ENCODE data around the gene KRT7.
"Not testable (repeated sequence)": the region's sequence is repeated elsewhere in the genome, so short reads cannot be mapped to it uniquely, and the experiment has no call there.

KRT7 gene

GRCh38 chr12:52229836-52230343 lies 3.2 kb upstream of the KRT7 start:
- no peak for DNase-seq (ENCODE audit: low read depth, low spot score)

DNA sequence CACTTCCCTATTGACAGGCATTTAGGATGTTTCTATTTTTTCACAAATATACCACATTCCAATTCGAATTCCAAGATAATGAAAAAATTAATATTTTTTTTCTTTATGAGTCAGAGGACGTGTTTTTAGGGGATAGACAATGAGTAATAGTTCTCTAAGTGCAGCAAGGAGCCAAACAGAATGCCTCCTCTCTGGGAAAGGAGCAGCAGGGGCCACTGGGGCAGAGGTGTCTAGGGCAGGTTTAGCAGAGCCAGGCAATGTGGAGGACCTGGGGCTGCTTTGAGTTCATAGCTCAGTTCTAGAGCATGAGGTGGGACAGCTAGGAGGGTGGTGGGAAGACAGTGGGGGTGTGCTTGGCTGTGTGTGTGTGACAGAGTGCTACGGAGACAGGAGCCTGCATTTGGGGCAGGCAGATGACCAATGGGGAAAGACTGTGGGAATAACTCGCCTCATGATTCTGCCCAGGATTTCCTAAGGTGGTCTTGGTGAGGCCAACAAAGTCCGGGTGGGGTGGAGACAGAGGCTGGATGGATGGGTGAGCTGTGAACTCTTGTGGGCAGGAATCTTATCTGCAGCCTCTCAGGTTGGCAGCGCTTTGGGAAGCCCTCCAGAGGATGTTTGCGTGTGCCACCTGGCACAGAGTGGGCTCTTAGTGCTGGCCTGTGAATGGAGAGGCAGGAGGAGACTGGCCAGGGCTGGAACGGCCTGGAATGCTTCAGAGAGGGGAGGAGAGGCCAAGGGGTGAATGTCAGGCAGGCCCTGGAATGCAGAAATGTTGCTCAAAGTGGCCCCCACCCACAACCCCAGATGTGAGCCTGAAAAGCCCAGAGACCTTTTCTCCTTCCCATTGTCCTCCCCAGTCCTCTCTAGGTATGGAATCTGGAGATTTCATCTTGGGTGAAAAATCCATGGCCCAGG lies 2.4 kb upstream of the KRT7 start:
- DNase-seq (ENCODE audit: low read depth, low spot score), result no peak

GRCh38 chr12:52231305-52232202 lies 1.5 kb upstream of the KRT7 start:
- DNase-seq (ENCODE audit: low read depth, low spot score), result no peak

DNA sequence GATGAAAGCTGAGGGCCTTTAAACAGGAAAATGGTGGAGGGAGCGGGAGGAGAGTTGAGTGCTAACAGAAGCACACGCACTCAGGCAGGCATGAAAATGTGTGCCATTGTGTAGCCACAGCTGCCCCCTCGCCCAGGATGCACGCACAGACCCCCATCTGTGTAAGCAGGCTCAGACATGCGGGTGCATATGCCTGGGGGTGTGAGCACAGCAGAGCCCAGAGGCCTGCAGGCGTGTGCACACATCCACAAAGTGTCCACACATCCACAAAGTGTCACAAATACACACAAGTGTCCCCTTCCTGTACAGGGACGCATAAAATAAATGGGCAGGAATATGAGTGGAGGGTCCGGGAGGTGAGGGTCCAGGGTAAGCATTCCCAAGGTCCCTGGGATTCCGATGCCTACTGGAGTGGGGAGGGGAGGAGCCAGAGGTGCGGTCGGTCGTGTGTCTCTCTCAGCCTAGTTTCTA lies 805 bp upstream of the KRT7 start:
- no peak for DNase-seq (ENCODE audit: low read depth, low spot score)

DNA sequence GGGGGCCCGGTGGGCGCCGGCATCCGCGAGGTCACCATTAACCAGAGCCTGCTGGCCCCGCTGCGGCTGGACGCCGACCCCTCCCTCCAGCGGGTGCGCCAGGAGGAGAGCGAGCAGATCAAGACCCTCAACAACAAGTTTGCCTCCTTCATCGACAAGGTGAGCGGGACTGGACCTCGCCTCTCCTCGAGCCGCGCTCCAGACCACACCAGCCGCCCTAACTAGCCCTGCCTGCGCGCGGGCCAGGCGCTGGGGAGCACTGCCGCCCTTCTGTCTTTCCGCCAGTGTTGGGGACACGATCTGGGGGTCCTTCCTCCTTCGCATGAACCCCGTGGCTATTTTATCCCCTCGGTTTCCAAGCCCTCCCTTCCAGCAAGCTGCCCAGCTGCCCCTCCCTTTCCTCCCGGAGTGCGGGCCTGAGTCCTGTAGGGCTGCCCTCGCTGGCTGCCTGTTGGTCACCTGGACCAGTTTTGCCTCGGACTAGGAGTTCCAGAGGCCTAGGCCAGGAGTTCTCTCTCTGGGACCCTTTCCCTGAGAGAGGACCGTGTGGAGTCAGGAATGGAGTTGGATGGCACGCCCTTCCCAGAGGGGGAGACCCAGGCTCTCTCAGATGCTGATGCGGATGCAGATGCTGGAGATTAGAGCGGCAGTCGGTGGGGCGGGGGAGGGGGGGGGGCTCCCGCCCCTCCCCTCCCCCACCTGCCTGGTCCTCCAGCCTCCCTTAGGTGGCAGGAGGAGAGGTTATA lies 592 bp downstream of the KRT7 start:
- DNase-seq (ENCODE audit: low read depth, low spot score), result no peak

DNA sequence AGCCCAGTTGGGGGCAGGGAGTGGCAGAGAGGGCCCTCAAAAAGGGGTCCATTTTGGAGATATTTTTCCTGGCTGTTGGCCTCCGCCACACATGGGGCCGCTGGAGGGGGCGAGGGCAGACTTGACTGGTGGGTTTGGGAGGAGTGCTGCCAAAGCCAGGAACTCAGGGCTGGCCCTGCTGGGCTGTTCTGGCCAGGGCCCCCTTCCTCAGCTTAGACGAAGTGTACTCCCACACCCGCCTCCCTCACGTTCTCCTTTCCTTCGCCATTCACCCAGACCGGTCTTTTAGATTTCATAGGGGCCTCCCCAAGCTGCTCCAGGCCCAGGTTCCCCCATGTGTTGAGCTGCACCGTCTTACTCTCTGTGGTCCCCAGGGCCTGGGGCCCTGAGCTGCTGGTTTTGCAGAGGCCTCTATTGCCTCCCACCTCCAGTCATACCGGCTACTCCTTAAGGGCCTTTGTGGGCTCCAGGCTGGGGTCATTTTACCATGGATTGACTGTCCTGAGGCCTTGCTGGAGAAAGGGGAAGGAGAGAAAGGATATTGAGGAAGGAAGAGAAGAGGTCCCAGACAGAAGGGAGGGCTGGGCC lies 1.3 kb downstream of the KRT7 start:
- DNase-seq (ENCODE audit: low read depth, low spot score), result no peak

- DNase-seq (ENCODE audit: low read depth, low spot score), result no peak
Observed at GRCh38 chr12:52235001-52235764, 2.1 kb downstream of the KRT7 start.

GRCh38 chr12:52235822-52236361 lies 2.8 kb downstream of the KRT7 start:
- no peak for DNase-seq (ENCODE audit: low read depth, low spot score)

DNA sequence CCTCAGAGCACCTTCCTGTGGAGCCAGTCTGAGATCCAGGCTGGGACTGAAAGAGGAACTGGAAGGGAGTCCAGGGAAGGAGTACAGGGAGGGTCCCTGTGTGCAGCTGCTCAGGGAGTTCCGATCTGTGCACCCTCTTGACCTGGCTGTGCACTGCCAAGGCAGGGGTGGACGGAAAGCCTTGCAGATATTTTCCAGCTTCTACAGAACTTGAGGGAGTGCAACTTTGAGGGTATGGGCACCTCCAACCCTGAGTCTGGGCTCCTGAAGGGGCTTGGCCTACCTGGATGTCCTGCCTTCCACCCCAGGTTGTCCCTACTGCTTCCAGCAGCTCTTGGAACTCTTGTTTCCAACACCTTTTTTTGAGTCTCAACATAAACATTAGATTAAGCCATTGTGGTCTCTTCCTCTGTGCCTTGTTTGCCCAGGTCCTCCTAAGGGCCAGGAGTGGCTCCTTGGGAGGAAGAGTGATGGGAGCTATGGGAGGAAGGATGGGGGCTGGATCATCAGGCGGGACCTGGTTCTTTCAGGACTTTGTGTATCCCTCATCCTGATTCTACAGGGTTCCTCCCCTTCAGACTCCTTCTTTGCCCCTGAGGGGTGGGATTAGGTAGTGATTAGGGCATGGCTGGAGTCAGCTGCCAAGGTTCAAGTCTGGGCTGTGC lies 3.5 kb downstream of the KRT7 start:
- DNase-seq (ENCODE audit: low read depth, low spot score), result no peak

DNA sequence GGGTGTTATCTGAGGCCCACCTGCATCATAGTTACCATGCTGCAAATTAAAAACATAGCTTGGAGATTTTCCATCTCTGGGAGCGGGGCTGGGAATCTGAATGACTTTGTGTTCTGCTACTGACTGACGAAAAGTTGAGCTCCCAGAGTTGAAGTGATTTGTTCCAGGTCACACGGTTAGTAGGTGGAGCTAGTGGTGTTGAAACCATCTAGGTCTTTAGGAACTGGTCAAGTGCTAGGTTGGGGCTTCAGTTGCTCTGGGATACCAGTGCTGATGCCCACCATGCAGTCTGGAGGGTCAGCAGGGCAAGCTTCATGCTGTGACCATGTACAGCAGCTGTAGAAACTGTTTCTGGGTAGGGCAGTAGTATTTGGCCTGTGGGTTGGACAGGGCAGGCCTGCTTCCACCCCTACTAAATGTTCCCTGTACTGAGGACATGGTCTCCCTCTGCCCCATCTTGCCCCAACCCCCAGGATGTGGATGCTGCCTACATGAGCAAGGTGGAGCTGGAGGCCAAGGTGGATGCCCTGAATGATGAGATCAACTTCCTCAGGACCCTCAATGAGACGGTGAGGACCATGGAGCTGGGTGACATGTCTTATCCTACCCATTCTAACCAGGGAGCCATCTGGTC lies 5.3 kb downstream of the KRT7 start:
- no peak for DNase-seq (ENCODE audit: low read depth, low spot score)

DNA sequence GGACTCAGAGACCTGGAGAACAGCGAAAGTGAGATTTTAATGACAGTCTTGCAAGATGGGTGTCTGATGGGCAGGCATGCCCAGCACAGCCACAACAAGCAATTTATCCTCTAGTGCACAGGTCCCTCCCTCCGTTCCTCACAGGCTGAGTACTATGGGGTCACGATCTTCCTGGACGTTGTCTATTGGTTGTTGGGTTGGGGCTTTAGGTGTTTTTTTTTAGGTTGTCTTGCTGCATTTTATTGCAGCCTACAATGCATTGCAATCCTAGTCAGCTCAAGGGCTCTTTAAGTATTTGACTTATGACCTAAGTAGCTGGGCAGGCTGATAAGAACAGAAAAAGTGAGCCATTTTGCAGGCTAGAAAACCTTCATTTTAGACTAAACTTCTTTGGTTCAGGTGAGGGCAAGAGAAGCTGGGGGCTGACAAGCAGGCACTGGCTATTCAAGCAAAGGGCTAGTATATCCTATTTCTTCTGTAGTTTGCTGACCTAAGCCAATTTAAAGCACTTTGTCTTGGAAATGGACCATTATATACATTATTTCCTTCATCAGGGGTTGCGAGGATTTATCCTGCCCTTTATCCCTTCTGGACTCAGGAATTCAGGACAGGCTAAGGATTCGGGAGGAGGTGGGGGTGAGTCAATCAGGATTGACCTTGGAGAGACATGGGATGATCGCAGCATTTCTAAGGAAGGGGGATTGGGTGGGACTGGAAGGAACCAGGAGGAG lies 6.0 kb downstream of the KRT7 start:
- DNase-seq (ENCODE audit: low read depth, low spot score), result no peak

DNA sequence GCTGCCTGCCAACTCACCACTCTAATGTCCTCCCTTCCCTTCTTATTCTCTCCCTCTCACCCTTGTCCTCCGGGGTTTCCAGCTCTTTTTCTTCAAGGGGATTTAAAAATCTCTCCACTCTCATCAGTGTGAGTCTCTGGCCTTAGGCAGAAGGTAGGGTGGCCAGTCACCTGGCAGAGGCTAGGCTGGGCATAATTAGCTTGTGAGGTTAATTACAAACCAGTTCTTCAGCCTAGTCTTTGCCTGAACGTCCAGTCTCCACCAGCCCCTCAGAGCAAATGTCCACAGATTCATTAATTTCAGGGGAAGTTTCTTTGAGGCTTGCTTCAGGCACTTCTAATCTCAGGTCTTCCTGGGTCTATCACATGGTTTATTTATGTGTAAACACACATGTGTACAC lies 6.7 kb downstream of the KRT7 start:
- no peak for DNase-seq (ENCODE audit: low read depth, low spot score)

GRCh38 chr12:52240247-52240646 lies 7.2 kb downstream of the KRT7 start:
- not testable (repeated sequence) for DNase-seq (ENCODE audit: low read depth, low spot score)

DNA sequence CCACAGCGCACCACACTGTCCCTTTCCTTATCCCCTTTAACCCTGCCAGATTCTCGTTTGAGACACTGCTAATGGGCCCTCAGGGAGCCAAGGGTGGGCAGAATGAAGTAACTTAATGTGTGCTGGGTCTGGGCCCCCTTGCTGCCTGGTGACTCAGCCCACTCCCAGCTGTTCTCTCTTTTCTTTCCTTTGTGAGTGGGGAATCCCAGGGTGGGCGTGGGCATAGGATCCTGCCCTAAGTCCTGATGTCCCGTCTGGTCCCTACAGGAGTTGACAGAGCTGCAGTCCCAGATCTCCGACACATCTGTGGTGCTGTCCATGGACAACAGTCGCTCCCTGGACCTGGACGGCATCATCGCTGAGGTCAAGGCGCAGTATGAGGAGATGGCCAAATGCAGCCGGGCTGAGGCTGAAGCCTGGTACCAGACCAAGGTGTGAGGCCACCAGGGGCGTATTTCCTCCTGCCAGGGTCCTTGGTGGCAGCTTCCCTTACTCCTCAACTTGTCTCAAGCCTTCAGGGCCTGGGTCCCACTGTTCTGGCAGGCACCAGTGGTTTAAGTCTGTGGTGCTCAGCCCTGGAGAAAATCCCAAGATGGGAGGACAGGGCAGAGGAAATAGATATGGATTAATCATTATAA lies 8.3 kb downstream of the KRT7 start:
- no peak for DNase-seq (ENCODE audit: low read depth, low spot score)

- DNase-seq (ENCODE audit: low read depth, low spot score), result no peak
Observed at GRCh38 chr12:52242442-52243258, 9.6 kb downstream of the KRT7 start.

DNA sequence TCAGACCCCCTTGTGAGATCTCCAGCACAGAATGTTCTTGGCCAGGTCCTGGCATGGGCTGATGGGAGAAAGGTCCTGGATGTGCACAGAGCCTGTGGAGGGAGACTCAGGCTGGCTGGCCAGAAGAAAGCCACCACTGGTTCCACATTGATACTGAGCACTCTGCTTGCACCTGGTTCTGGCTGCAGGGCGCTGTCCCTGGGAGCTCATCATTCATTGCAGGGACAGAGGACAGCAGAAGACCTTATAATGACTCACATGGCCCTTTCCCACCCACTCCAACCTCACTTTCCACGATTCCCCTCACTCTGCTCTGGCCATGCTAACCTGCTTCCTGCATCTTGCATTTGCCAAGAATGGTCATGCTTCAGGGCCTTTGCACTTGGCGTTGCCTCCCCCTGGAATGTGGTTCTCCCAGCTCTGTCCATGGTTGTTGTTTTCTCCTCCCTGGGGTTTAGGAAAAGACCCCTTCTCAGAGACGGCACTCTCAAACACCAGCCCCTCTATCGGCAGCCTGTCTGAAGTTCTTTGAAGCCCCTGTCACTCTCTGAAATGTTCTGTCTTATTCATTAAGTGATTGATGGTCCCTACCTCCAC lies 10.3 kb downstream of the KRT7 start:
- DNase-seq (ENCODE audit: low read depth, low spot score), result no peak
